ENCODE results near the gene CCDC59. TPM values are rescaled to one million over a fixed set of nuclear protein-coding genes. Genes with fewer than 3 reads are reported as not detected.
"Not testable (repeated sequence)": the region's sequence is repeated elsewhere in the genome, so short reads cannot be mapped to it uniquely, and the experiment has no call there.

Gene CCDC59
- total and polyA plus RNA-seq, 9 donors, result 35.2 to 46.2 (median 39.1) TPM

DNA sequence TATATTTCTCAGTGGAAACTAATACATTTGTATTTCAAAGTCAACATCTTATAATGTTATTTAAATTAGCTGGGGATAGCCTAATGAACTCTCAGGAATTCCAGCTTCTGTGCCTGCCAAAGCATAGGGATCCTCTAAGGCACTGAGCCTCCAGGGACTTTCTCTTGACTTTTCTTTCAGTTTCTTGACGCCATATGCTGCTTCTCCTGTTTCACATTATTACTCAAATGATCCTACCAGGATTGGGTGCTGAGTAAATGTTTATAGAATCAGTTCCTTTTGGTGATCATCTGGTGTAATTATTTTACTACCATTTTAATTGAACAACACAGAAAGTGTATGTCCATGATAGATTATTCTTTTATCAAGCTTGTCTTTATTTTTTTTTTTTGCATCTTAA is 8.0 kb upstream of the CCDC59 start:
- H3K36me3 ChIP-seq (ENCODE audit: control insufficient read depth, insufficient read depth, low read length), result no peaks in the 10 kb centered on the region
- no peak overlapping the region for H3K27ac ChIP-seq (ENCODE audit: low read length)
- H3K9me3 ChIP-seq (replicated peaks; ENCODE audit: control insufficient read depth, low read depth, low read length), result no peaks in the 10 kb centered on the region
- no peaks in the 10 kb centered on the region for H3K4me1 ChIP-seq (ENCODE audit: control insufficient read depth, insufficient read depth, low read length)
- no CpG with 5 or more reads among the region's 1 CpG for WGBS (ENCODE audit: insufficient coverage)
- H3K4me3 ChIP-seq (ENCODE audit: low read length), result no peak overlapping the region
- DNase-seq, result peak; percentile 9
- no peaks in the 10 kb centered on the region for H3K27me3 ChIP-seq (ENCODE audit: control insufficient read depth, insufficient read depth, low read length)

DNA sequence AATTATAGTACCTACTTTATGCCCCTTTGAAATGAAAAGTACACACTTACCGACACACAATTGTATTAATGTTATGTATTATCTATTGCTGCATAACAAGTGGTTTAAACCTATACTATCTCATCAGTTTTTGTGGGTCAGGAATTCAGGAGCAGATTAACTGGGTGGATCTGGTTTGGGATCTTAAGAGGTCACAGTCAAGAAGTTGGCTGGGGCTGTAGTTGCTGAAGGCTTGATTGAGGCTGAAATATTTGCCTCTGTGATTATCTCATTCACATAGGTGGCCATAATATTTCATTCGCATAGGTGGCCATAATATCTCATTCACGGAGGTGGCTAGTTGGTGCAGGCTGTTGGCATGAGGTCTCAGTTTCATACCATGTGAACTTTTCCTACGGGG is 5.8 kb upstream of the CCDC59 start:
- Histone ChIP-seq H3K4me1 (ENCODE audit: control insufficient read depth, insufficient read depth, low read length) (peaks cover 6% of the 10 kb centered on the region), H3K9me3 (replicated peaks; ENCODE audit: control insufficient read depth, low read depth, low read length) (no peaks in the 10 kb centered on the region), H3K36me3 (ENCODE audit: control insufficient read depth, insufficient read depth, low read length) (peaks cover 2% of the 10 kb centered on the region), H3K27me3 (ENCODE audit: control insufficient read depth, insufficient read depth, low read length) (no peaks in the 10 kb centered on the region), H3K27ac (ENCODE audit: low read length) (no peak overlapping the region), H3K4me3 (ENCODE audit: low read length) (no peak overlapping the region)
- DNase-seq, result no peak
- 92% methylated on average over 2 of the region's 4 CpGs for WGBS (ENCODE audit: insufficient coverage)

DNA sequence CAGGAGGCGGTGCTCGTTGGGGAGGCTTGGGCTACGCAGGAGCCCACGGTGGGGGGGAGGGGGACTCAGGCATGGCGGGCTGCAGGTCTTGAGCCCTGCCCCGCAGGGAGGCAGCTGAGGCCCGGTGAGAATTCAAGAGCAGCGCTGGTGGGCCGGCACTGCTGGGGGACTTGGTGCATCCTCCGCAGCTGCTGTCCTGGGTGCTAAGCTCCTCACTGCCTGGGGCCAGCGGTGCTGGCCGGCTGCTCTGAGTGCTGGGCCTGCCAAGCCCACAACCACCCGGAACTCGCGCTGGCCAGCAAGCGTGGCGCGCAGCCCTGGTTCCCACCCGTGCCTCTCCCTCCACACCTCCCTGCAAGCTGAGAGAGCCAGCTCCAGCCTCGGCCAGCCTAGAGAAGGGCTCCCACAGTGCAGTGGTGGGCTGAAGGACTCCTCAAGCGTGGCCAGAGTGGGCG is 3.3 kb upstream of the CCDC59 start:
- peaks cover 6% of the 10 kb centered on the region for H3K4me1 ChIP-seq (ENCODE audit: control insufficient read depth, insufficient read depth, low read length)
- no peak for DNase-seq
- H3K9me3 ChIP-seq (replicated peaks; ENCODE audit: control insufficient read depth, low read depth, low read length), result no peaks in the 10 kb centered on the region
- peaks cover 4% of the 10 kb centered on the region for H3K36me3 ChIP-seq (ENCODE audit: control insufficient read depth, insufficient read depth, low read length)
- H3K27ac ChIP-seq (ENCODE audit: low read length), result no peak overlapping the region
- H3K27me3 ChIP-seq (ENCODE audit: control insufficient read depth, insufficient read depth, low read length), result no peaks in the 10 kb centered on the region
- no peak overlapping the region for H3K4me3 ChIP-seq (ENCODE audit: low read length)
- WGBS (ENCODE audit: insufficient coverage), result 91% methylated on average over 22 of the region's 22 CpGs

- H3K27ac ChIP-seq (ENCODE audit: low read length); H3K4me3 ChIP-seq (ENCODE audit: low read length); DNase-seq; H3K9me3 ChIP-seq (replicated peaks; ENCODE audit: control insufficient read depth, low read depth, low read length); H3K4me1 ChIP-seq (ENCODE audit: control insufficient read depth, insufficient read depth, low read length); H3K27me3 ChIP-seq (ENCODE audit: control insufficient read depth, insufficient read depth, low read length); H3K36me3 ChIP-seq (ENCODE audit: control insufficient read depth, insufficient read depth, low read length): not testable (repeated sequence)
- WGBS (ENCODE audit: insufficient coverage), result 100% methylated on average over 2 of the region's 11 CpGs
Measured at GRCh38 chr12:82360834-82361233, 2.6 kb upstream of the CCDC59 start.

DNA sequence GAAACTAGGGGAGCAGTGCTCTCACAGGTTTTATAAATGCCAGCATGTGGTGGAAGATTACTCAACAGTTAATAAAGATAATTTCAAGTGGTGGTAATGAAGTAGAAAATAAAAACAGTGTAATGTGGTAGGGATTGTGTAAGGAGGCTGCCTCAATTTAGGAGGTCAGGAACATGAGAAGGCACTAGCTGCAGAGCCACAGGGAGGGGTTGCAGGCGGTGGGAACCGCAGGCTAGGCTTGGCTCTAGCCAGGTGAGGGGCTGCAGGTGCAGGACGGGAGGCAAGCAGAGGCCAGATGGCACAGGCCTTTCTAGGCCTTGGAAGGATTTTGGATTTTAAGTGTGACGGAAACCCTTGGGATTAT is 910 bp upstream of the CCDC59 start:
- H3K27ac ChIP-seq (ENCODE audit: low read length), result peak overlapping the region; percentile 80
- no peaks in the 10 kb centered on the region for H3K9me3 ChIP-seq (replicated peaks; ENCODE audit: control insufficient read depth, low read depth, low read length)
- H3K4me1 ChIP-seq (ENCODE audit: control insufficient read depth, insufficient read depth, low read length), result peaks cover 6% of the 10 kb centered on the region
- peak overlapping the region; percentile 78 for H3K4me3 ChIP-seq (ENCODE audit: low read length)
- 0% methylated on average over 2 of the region's 4 CpGs for WGBS (ENCODE audit: insufficient coverage)
- no peaks in the 10 kb centered on the region for H3K27me3 ChIP-seq (ENCODE audit: control insufficient read depth, insufficient read depth, low read length)
- DNase-seq, result peak; percentile 30
- peaks cover 14% of the 10 kb centered on the region for H3K36me3 ChIP-seq (ENCODE audit: control insufficient read depth, insufficient read depth, low read length)

DNA sequence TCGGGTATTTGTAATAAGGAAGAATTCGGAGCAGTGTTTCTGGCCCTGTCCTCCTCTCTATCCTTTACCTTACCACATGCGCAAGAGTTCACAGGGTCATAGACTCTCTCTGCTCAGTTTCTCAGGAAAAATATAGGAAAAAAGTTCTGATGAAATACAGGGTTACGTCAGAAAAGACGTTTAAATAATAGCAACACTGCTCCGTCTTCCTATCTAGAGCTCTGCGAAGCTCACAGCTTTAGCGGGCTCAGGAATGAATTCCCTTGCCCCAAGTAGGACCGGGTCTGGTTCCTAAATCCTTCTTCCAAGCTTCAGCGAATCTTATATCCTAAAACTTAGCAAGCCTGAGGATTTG is 365 bp downstream of the CCDC59 start:
- peak overlapping the region; percentile 78 for H3K4me3 ChIP-seq (ENCODE audit: low read length)

GRCh38 chr12:82357340-82357739 is 847 bp downstream of the CCDC59 start:
- Histone ChIP-seq H3K4me1 (ENCODE audit: control insufficient read depth, insufficient read depth, low read length) (peaks cover 6% of the 10 kb centered on the region), H3K4me3 (ENCODE audit: low read length) (peak overlapping the region; percentile 78), H3K27me3 (ENCODE audit: control insufficient read depth, insufficient read depth, low read length) (no peaks in the 10 kb centered on the region), H3K9me3 (replicated peaks; ENCODE audit: control insufficient read depth, low read depth, low read length) (no peaks in the 10 kb centered on the region), H3K36me3 (ENCODE audit: control insufficient read depth, insufficient read depth, low read length) (peaks cover 15% of the 10 kb centered on the region), H3K27ac (ENCODE audit: low read length) (no peak overlapping the region)
- 40% methylated on average over 1 of the region's 4 CpGs for WGBS (ENCODE audit: insufficient coverage)
- DNase-seq, result no peak

More for the DNA sequence above, 365 bp downstream of the CCDC59 start:
- 0% methylated on average over 5 of the region's 10 CpGs for WGBS (ENCODE audit: insufficient coverage)
- Histone ChIP-seq H3K27me3 (ENCODE audit: control insufficient read depth, insufficient read depth, low read length) (no peaks in the 10 kb centered on the region), H3K4me1 (ENCODE audit: control insufficient read depth, insufficient read depth, low read length) (peaks cover 6% of the 10 kb centered on the region), H3K36me3 (ENCODE audit: control insufficient read depth, insufficient read depth, low read length) (peaks cover 15% of the 10 kb centered on the region), H3K9me3 (replicated peaks; ENCODE audit: control insufficient read depth, low read depth, low read length) (no peaks in the 10 kb centered on the region), H3K27ac (ENCODE audit: low read length) (peak overlapping the region; percentile 98)
- DNase-seq, result no peak

- Histone ChIP-seq H3K27me3 (ENCODE audit: control insufficient read depth, insufficient read depth, low read length) (no peaks in the 10 kb centered on the region), H3K4me3 (ENCODE audit: low read length) (no peak overlapping the region), H3K36me3 (ENCODE audit: control insufficient read depth, insufficient read depth, low read length) (peaks cover 15% of the 10 kb centered on the region), H3K9me3 (replicated peaks; ENCODE audit: control insufficient read depth, low read depth, low read length) (no peaks in the 10 kb centered on the region), H3K4me1 (ENCODE audit: control insufficient read depth, insufficient read depth, low read length) (no peaks in the 10 kb centered on the region), H3K27ac (ENCODE audit: low read length) (no peak overlapping the region)
- WGBS (ENCODE audit: insufficient coverage), result 94% methylated on average over 2 of the region's 6 CpGs
- no peak for DNase-seq
Measured at GRCh38 chr12:82351390-82351789, 6.8 kb downstream of the CCDC59 start.

- H3K36me3 ChIP-seq (ENCODE audit: control insufficient read depth, insufficient read depth, low read length), result peaks cover 10% of the 10 kb centered on the region
- no peaks in the 10 kb centered on the region for H3K9me3 ChIP-seq (replicated peaks; ENCODE audit: control insufficient read depth, low read depth, low read length)
- no peaks in the 10 kb centered on the region for H3K4me1 ChIP-seq (ENCODE audit: control insufficient read depth, insufficient read depth, low read length)
- H3K27ac ChIP-seq (ENCODE audit: low read length), result no peak overlapping the region
- no peak overlapping the region for H3K4me3 ChIP-seq (ENCODE audit: low read length)
- H3K27me3 ChIP-seq (ENCODE audit: control insufficient read depth, insufficient read depth, low read length), result no peaks in the 10 kb centered on the region
- no peak for DNase-seq
- WGBS (ENCODE audit: insufficient coverage), result 100% methylated on average over 1 of the region's 3 CpGs
Measured at GRCh38 chr12:82350161-82350560, 8.0 kb downstream of the CCDC59 start.

DNA sequence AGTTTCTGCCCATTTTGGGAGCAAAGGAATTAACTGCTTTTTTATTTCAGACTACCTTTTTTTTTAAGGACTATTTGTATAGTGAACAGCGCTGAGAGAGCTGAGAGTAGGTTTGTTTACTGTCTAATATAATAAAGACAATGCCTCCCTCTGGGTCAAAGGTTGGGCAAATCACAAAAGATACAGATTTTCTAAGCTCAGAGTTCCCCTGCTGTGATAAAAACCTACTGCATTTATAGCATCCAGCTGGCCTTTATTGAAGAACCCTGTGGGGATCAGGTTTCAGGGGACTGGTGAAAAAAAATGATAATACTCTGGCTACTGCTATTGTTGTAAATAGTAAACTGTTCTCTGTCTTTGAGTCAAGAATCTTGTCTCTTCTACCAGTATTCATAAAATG is 28.7 kb downstream of the CCDC59 start:
- Histone ChIP-seq H3K27ac (ENCODE audit: low read length) (no peak overlapping the region), H3K36me3 (ENCODE audit: control insufficient read depth, insufficient read depth, low read length) (no peaks in the 10 kb centered on the region), H3K9me3 (replicated peaks; ENCODE audit: control insufficient read depth, low read depth, low read length) (no peaks in the 10 kb centered on the region), H3K4me3 (ENCODE audit: low read length) (no peak overlapping the region), H3K4me1 (ENCODE audit: control insufficient read depth, insufficient read depth, low read length) (no peaks in the 10 kb centered on the region), H3K27me3 (ENCODE audit: control insufficient read depth, insufficient read depth, low read length) (no peaks in the 10 kb centered on the region)
- no CpG with 5 or more reads among the region's 1 CpG for WGBS (ENCODE audit: insufficient coverage)
- no peak for DNase-seq

- no peaks in the 10 kb centered on the region for H3K9me3 ChIP-seq (replicated peaks; ENCODE audit: control insufficient read depth, low read depth, low read length)
- H3K27ac ChIP-seq (ENCODE audit: low read length), result no peak overlapping the region
- H3K4me3 ChIP-seq (ENCODE audit: low read length), result no peak overlapping the region
- H3K27me3 ChIP-seq (ENCODE audit: control insufficient read depth, insufficient read depth, low read length), result no peaks in the 10 kb centered on the region
- no peak for DNase-seq
- H3K4me1 ChIP-seq (ENCODE audit: control insufficient read depth, insufficient read depth, low read length), result no peaks in the 10 kb centered on the region
- WGBS (ENCODE audit: insufficient coverage), result no CpG with 5 or more reads among the region's 1 CpG
- H3K36me3 ChIP-seq (ENCODE audit: control insufficient read depth, insufficient read depth, low read length), result no peaks in the 10 kb centered on the region
Measured at GRCh38 chr12:82327861-82328260, 30.3 kb downstream of the CCDC59 start.

Data from muscle of leg (tissue), 11 donors.